Activated naive CD8-positive, alpha-beta T cell treated with anti-CD3 and anti-CD28 coated beads, Interleukin-2, amount 50 U/mL, for 24 hours (primary cell): ENCODE data around the gene CD93.

Source experiments
- ATAC-seq: fragments of 150-1000 bp; cut with Tn5 transposase; one replicate; pipeline ENCODE4 v1.10.0; 2021
- DNase-seq: peaks from one replicate; pipeline ENCODE4 v3.0.0; 2021
- H3K27ac Mint-ChIP-seq: one replicate; pipeline ENCODE4 v1.8.0; 2021; ENCODE audit warnings: mild to moderate bottlenecking, mixed read lengths
- H3K27me3 Mint-ChIP-seq: one replicate; pipeline ENCODE4 v1.8.0; 2021; ENCODE audit warnings: mixed read lengths
- H3K36me3 Mint-ChIP-seq: one replicate; pipeline ENCODE4 v1.8.0; 2021; ENCODE audit warnings: low read depth, mixed read lengths
- H3K4me1 Mint-ChIP-seq: one replicate; pipeline ENCODE4 v1.8.0; 2021; ENCODE audit warnings: mixed read lengths
- H3K4me3 Mint-ChIP-seq: one replicate; pipeline ENCODE4 v1.8.0; 2021; ENCODE audit warnings: mild to moderate bottlenecking, moderate library complexity, mixed read lengths
- H3K9me3 Mint-ChIP-seq: one replicate; pipeline ENCODE4 v1.8.0; 2021; ENCODE audit warnings: mixed read lengths

Gene CD93

DNA sequence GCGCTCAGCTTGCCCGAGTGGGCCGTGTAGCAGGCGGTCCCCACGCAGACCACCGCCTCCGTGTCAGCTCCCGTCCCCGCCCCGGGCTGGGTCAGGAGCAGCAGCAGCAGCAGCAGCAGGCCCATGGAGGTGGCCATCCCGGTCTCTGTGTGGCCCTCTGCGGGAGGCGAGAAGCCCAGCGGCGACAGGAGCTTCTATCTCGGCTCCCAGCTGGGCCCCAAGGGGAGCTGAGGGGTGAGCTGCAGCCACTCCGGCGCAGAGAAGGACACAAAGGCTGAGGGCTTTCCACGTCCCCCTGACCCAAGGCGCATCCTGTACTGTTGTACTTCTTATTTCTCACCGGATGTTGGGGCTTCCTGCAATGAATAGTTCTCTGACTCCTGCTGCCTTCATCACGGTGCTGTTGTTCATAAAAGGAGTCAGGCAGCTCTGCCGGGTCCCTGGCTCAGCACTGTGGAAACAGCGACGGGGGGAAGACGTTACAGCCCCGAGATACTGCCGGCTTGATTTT is at the start of gene CD93:
CD93 (minus strand) TSS at position 269 of the 511 bp plus-strand sequence; CDS start at position 137, 132 bp downstream.
- H3K9me3 Mint-ChIP-seq = no peaks in the 10 kb centered on the region
- DNase-seq (peak; percentile 6), ATAC-seq (peak; percentile 37)
- no peak within 1 kb of the TSS for H3K4me3 Mint-ChIP-seq
- H3K36me3 Mint-ChIP-seq = no peaks in the 10 kb centered on the region
- H3K27me3 Mint-ChIP-seq = no peaks in the 10 kb centered on the region
- no peak within 1 kb of the TSS for H3K27ac Mint-ChIP-seq
- peaks cover 1% of the 10 kb centered on the region for H3K4me1 Mint-ChIP-seq

- DNase-seq (no peak), ATAC-seq (no peak)
- Mint-ChIP-seq H3K27me3 (no peaks in the 10 kb centered on the region), H3K36me3 (no peaks in the 10 kb centered on the region), H3K9me3 (no peaks in the 10 kb centered on the region), H3K4me1 (no peaks in the 10 kb centered on the region), H3K4me3 (no peak overlapping the region), H3K27ac (no peak overlapping the region)
Observed at GRCh38 chr20:23133560-23133998, 47.5 kb upstream of the CD93 start.

DNA sequence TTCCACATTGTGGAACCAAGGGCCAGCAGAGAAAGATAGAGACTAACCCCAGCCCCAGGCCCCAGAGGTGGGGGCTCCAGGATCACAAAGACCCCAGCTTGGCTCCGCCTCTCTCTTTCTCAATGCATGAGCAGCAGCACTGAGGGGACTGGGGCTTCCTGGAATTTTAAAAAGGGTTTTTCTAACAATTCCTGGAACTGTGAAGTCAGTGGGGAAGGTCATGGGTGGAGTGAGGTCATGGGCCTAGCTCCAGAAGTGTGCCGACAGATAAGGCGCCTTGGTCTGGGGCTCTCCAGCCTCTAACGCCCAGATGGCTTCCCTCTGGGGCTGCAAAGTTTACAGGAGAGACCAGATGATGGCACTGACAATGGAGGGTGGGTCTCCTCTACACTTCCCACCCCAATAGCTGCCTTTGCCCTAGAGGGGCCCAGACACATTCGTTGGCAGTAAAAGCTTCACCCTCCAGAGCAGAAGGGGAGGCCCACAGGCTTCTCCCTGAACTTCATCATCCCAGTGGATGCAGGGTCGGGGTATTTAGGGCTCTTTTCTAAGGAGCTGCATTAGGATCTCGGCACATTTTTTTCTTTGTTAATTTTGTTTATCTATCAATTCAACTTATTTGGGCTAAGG is 46.9 kb upstream of the CD93 start:
- Mint-ChIP-seq H3K27me3 (no peaks in the 10 kb centered on the region), H3K4me1 (no peaks in the 10 kb centered on the region), H3K27ac (no peak overlapping the region), H3K4me3 (no peak overlapping the region), H3K36me3 (no peaks in the 10 kb centered on the region), H3K9me3 (no peaks in the 10 kb centered on the region)
- ATAC-seq (no peak), DNase-seq (no peak)

GRCh38 chr20:23132293-23132929 is 46.3 kb upstream of the CD93 start:
- no peaks in the 10 kb centered on the region for H3K9me3 Mint-ChIP-seq
- no peak overlapping the region for H3K27ac Mint-ChIP-seq
- no peaks in the 10 kb centered on the region for H3K36me3 Mint-ChIP-seq
- no peaks in the 10 kb centered on the region for H3K27me3 Mint-ChIP-seq
- no peak for DNase-seq
- H3K4me1 Mint-ChIP-seq = no peaks in the 10 kb centered on the region
- H3K4me3 Mint-ChIP-seq = no peak overlapping the region
- ATAC-seq = no peak

GRCh38 chr20:23131766-23132165 is 45.6 kb upstream of the CD93 start:
- H3K27ac Mint-ChIP-seq = no peak overlapping the region
- no peak for DNase-seq
- no peaks in the 10 kb centered on the region for H3K27me3 Mint-ChIP-seq
- no peak for ATAC-seq
- no peak overlapping the region for H3K4me3 Mint-ChIP-seq
- no peaks in the 10 kb centered on the region for H3K9me3 Mint-ChIP-seq
- H3K4me1 Mint-ChIP-seq = no peaks in the 10 kb centered on the region
- no peaks in the 10 kb centered on the region for H3K36me3 Mint-ChIP-seq

DNA sequence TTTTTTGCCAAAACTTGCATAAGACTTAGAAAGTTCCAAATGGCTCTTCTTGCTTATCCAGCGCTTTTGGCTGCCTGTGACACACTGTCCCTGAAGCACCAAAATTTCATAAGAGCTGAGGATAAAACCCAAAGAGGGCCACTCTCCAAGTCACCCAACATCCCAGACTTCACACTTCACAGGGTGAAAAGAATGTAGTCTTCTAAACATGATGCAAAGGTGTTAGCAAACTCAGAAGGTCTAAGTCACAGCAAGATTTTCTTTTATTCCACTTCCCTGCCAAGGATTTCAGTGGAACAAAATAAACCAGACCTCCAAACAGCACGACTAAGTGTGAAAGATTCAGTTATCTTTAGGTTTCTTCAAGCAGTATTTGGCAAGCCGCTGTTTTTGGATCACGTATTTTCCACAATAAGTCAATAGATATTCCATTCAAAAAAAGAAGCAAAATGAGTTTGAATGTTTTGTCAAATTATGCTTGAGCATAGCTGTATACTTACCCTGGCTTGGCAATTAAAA is 44.6 kb upstream of the CD93 start:
- no peak overlapping the region for H3K27ac Mint-ChIP-seq
- H3K36me3 Mint-ChIP-seq = no peaks in the 10 kb centered on the region

DNA sequence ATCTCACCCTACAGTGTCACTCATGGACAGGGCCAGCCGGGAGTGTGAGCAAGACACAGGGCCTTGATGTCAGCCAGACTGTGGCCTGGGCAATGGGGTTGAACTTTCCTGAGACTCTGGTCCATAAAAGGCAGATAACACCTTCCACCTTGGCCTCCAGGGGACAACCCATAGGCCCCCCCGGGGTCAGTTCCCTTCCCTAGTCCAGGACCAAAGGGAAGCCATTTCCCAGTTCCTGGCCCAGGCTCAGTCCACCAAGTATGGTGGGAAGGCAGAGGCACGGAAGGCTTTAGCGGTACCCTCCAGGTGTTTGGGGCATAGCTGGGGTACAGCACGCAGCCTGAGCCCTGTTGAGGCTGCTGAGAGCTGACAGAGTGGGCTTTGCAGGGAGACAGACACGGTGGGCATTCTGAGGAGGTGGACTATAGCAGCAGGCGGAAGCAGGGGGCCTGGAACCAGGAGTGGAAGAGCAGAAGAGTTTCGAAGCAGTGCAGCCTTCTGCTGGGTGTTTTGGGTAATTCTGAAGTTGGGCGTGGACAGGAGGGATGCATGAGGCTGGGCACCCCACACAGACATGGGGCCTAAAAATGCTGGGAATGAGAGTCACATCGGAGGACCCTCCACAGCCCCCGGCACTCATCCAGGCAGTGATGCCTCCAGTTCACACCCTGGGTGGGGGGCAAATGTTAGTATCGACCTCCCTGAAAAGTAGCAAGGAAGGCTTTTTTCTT is 43.9 kb upstream of the CD93 start:
- no peak for ATAC-seq
- Mint-ChIP-seq H3K4me3 (no peak overlapping the region), H3K36me3 (no peaks in the 10 kb centered on the region), H3K27ac (no peak overlapping the region), H3K27me3 (no peaks in the 10 kb centered on the region), H3K4me1 (no peaks in the 10 kb centered on the region), H3K9me3 (no peaks in the 10 kb centered on the region)
- no peak for DNase-seq

More for the DNA sequence above, 44.6 kb upstream of the CD93 start:
- no peaks in the 10 kb centered on the region for H3K9me3 Mint-ChIP-seq
- no peaks in the 10 kb centered on the region for H3K27me3 Mint-ChIP-seq
- DNase-seq (no peak), ATAC-seq (no peak)
- H3K4me3 Mint-ChIP-seq = no peak overlapping the region
- H3K4me1 Mint-ChIP-seq = no peaks in the 10 kb centered on the region

- ATAC-seq (no peak), DNase-seq (no peak)
- Mint-ChIP-seq H3K4me1 (no peaks in the 10 kb centered on the region), H3K4me3 (no peak overlapping the region), H3K27me3 (no peaks in the 10 kb centered on the region), H3K36me3 (no peaks in the 10 kb centered on the region), H3K9me3 (no peaks in the 10 kb centered on the region), H3K27ac (no peak overlapping the region)
Observed at GRCh38 chr20:23129266-23129665, 43.1 kb upstream of the CD93 start.

DNA sequence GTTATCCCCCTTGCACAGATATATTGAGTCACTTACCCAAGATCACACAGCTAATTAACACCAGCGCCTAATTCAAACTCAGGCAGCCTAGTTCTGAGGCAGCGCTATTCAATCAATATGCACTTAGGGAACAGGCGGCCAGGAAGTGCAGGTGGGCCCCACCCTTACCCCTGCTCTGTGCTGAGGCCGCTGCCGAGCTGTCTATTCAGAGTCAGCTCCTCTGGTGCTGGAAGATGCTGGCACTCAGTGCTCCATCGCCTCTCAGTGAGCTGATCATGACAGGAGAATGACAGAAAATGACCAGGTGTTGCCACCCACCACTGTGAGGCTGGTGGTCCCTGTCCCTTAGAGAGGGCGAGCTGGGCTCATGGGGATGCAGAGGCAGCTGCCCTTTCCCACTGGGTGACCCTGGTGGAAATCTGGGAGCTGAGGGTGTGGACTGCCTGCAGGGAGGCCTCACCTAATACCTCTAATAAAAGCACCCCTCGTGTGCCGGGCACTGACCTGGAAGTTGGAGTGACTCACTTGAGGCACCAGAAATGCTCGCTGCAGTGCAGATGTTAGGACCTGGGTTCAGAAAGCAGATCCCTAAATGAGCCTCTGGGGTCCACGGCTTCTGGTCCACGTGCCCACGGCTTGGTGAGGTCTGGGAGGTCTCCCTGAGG is 42.5 kb upstream of the CD93 start:
- Mint-ChIP-seq H3K27me3 (no peaks in the 10 kb centered on the region), H3K27ac (no peak overlapping the region), H3K4me1 (no peaks in the 10 kb centered on the region), H3K36me3 (no peaks in the 10 kb centered on the region), H3K9me3 (no peaks in the 10 kb centered on the region), H3K4me3 (no peak overlapping the region)
- no peak for ATAC-seq
- no peak for DNase-seq

- no peaks in the 10 kb centered on the region for H3K9me3 Mint-ChIP-seq
- H3K27me3 Mint-ChIP-seq = no peaks in the 10 kb centered on the region
- no peaks in the 10 kb centered on the region for H3K4me1 Mint-ChIP-seq
- ATAC-seq (no peak), DNase-seq (no peak)
- H3K27ac Mint-ChIP-seq = no peak overlapping the region
- H3K36me3 Mint-ChIP-seq = no peaks in the 10 kb centered on the region
- no peak overlapping the region for H3K4me3 Mint-ChIP-seq
Observed at GRCh38 chr20:23127506-23128279, 41.6 kb upstream of the CD93 start.

GRCh38 chr20:23126281-23127061 is 40.3 kb upstream of the CD93 start:
- Mint-ChIP-seq H3K36me3 (no peaks in the 10 kb centered on the region), H3K27ac (no peak overlapping the region), H3K4me1 (no peaks in the 10 kb centered on the region), H3K27me3 (no peaks in the 10 kb centered on the region), H3K4me3 (no peak overlapping the region), H3K9me3 (no peaks in the 10 kb centered on the region)
- no peak for ATAC-seq
- DNase-seq = no peak

GRCh38 chr20:23125625-23126191 is 39.6 kb upstream of the CD93 start:
- H3K4me1 Mint-ChIP-seq = no peaks in the 10 kb centered on the region
- DNase-seq (no peak), ATAC-seq (no peak)
- H3K27ac Mint-ChIP-seq = no peak overlapping the region
- H3K27me3 Mint-ChIP-seq = no peaks in the 10 kb centered on the region
- H3K36me3 Mint-ChIP-seq = no peaks in the 10 kb centered on the region
- no peak overlapping the region for H3K4me3 Mint-ChIP-seq
- H3K9me3 Mint-ChIP-seq = no peaks in the 10 kb centered on the region

DNA sequence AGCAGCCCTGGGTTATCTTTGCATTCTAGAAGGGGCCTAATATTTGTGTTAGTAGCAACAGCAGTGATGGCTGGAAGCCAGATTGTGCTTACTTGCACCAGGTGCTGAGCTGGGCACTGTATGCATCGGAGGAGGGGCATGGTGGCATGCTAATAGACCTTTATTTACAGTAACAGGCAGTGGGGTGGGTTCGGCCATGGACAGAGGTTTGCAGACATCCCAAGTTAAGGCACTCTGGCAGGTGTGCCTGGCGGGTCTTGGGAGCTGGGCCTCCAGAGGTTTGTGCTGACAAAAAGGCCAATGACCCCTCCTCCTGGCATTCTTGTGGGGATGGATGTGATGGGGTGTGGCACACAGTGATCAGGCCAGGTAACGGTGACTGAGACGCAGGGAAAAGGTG is 39.0 kb upstream of the CD93 start:
- no peak for DNase-seq
- no peaks in the 10 kb centered on the region for H3K4me1 Mint-ChIP-seq
- no peak overlapping the region for H3K27ac Mint-ChIP-seq
- no peak for ATAC-seq
- H3K36me3 Mint-ChIP-seq = no peaks in the 10 kb centered on the region
- peaks cover 1% of the 10 kb centered on the region for H3K27me3 Mint-ChIP-seq
- no peaks in the 10 kb centered on the region for H3K9me3 Mint-ChIP-seq
- no peak overlapping the region for H3K4me3 Mint-ChIP-seq
